A549 (cell line): ENCODE data around the gene CPT1A. TPM values are rescaled to one million over a fixed set of nuclear protein-coding genes. Genes with fewer than 3 reads are reported as not detected.

Experiments
- ATAC-seq, 2 experiments: fragments of 200-7000 bp in 1 of 2; fragments of >200 bp in 1 of 2; cut with Nextera tagmentation in 1 of 2; cut with Tn5 transposase in 1 of 2; 3 replicates each; pipeline versions ENCODE4 v1.8.0 to v1.9.1; 2018 to 2020; ENCODE audit warnings: mild to moderate bottlenecking in 1 of 2, moderate library complexity in 1 of 2
- CTCF ChIA-PET: fragments of 300-600 bp; sonication (Branson Sonifier 250); formaldehyde crosslinking; extraction: SDS; loops from one replicate; lab custom pipeline; 2021; ENCODE audit warnings: antibody characterized with exemption, inconsistent platforms; lab: Yijun Ruan, JAX
- POLR2A ChIA-PET: fragments of 350-600 bp; formaldehyde crosslinking; extraction: SDS; loops from one replicate; lab custom pipeline; 2021; ENCODE audit warnings: antibody characterized with exemption, inconsistent platforms; lab: Yijun Ruan, JAX
- DNase-seq, 2 experiments: peaks; one replicate each; pipeline versions ENCODE4 v3.0.0 to v3.0.0-alpha.2; 2011 to 2016; ENCODE audit warnings: low read depth in 1 of 2, low spot score in 1 of 2
- FAIRE-seq: peaks from 2 replicates; lab custom pipeline; 2011; peaks lifted over from hg19 to GRCh38; lab: Jason Lieb, UNC
- H3K27ac ChIP-seq, 2 experiments: fragments of >200 bp; sonication (Bioruptor Twin); formaldehyde crosslinking; 3 replicates each; pipeline ENCODE4 v1.5.1; 2016 to 2017
- H3K4me1 ChIP-seq: fragments of >200 bp; sonication (Bioruptor Twin); formaldehyde crosslinking; 3 replicates; pipeline ENCODE4 v1.6.1; 2016
- H3K4me2 ChIP-seq: fragments of >200 bp; sonication (Bioruptor Twin); formaldehyde crosslinking; 3 replicates; pipeline ENCODE4 v1.6.1; 2016
- H3K4me3 ChIP-seq: fragments of >200 bp; sonication (Bioruptor Twin); formaldehyde crosslinking; 3 replicates; pipeline ENCODE4 v1.5.1; 2016
- H3K9me3 ChIP-seq: fragments of >200 bp; sonication (Bioruptor Twin); formaldehyde crosslinking; 3 replicates; pipeline ENCODE4 v1.6.1; 2016
- BHLHE40 ChIP-seq: IDR thresholded peaks from 2 replicates; pipeline ENCODE4 v1.6.1; 2012; ENCODE audit warnings: low read depth, low read length, inconsistent platforms
- CEBPB ChIP-seq, 2 experiments: fragments of >200 bp in 1 of 2; sonication (Bioruptor Twin) in 1 of 2; formaldehyde crosslinking in 1 of 2; IDR thresholded peaks; 2 replicates each; pipeline ENCODE4 v1.6.1; 2012 to 2016
- CHD2 ChIP-seq: fragments of 150-350 bp; IDR thresholded peaks from 2 replicates; pipeline ENCODE4 v1.6.1; 2014; ENCODE audit warnings: low read length; ENCODE audit not compliant: partially characterized antibody
- EP300 ChIP-seq, 2 experiments: fragments of >200 bp; sonication (Bioruptor Twin); formaldehyde crosslinking; IDR thresholded peaks; 2 replicates in 1 of 2; 3 replicates in 1 of 2; pipeline ENCODE4 v1.6.1; 2016 to 2017
- FOSB ChIP-seq: fragments of 250-450 bp; sonication (Bioruptor Pico); IDR thresholded peaks from 2 replicates; pipeline ENCODE4 v1.5.0; 2020; ENCODE audit warnings: mild to moderate bottlenecking, moderate library complexity
- HES2 ChIP-seq: fragments of >200 bp; sonication (Bioruptor Twin); formaldehyde crosslinking; IDR thresholded peaks from 2 replicates; pipeline ENCODE4 v1.6.1; 2016
- HEYL ChIP-seq: fragments of 250-450 bp; sonication (Bioruptor Pico); IDR thresholded peaks from 2 replicates; pipeline ENCODE4 v1.8.0; 2021; ENCODE audit warnings: mild to moderate bottlenecking, moderate library complexity
- HMGXB4 ChIP-seq: fragments of 250-450 bp; sonication (Bioruptor Pico); IDR thresholded peaks from 2 replicates; pipeline ENCODE4 v1.5.0; 2021; ENCODE audit warnings: mild to moderate bottlenecking, moderate library complexity, borderline replicate concordance
- MAFK ChIP-seq: fragments of 450-650 bp; IDR thresholded peaks from 2 replicates; pipeline ENCODE4 v1.6.1; 2014; ENCODE audit not compliant: partially characterized antibody
- MAX ChIP-seq: IDR thresholded peaks from 2 replicates; pipeline ENCODE4 v1.6.1; 2012
- NFE2L2 ChIP-seq: fragments of 150-350 bp; conservative IDR thresholded peaks from 2 replicates; pipeline ENCODE4 v1.6.1; 2014; ENCODE audit warnings: low read length
- NPAS2 ChIP-seq: fragments of 250-450 bp; sonication (Bioruptor Pico); IDR thresholded peaks from 2 replicates; pipeline ENCODE4 v1.8.0; 2022; ENCODE audit warnings: mild to moderate bottlenecking, moderate library complexity, borderline replicate concordance
- PBX3 ChIP-seq: IDR thresholded peaks from 2 replicates; pipeline ENCODE4 v1.6.1; 2012
- PHF8 ChIP-seq: fragments of 200-600 bp; sonication (generic); IDR thresholded peaks from 2 replicates; pipeline ENCODE4 v1.6.1; 2016; ENCODE audit warnings: low read depth, mild to moderate bottlenecking, antibody characterized with exemption, moderate library complexity, borderline replicate concordance
- RAD21 ChIP-seq, 2 experiments: fragments of >200 bp in 1 of 2; sonication (Bioruptor Twin) in 1 of 2; formaldehyde crosslinking in 1 of 2; IDR thresholded peaks in 1 of 2; conservative IDR thresholded peaks in 1 of 2; 2 replicates in 1 of 2; 3 replicates in 1 of 2; pipeline ENCODE4 v1.6.1; 2012 to 2018; ENCODE audit warnings: inconsistent platforms in 1 of 2
- RARB ChIP-seq: fragments of 250-450 bp; sonication (Bioruptor Pico); IDR thresholded peaks from 2 replicates; pipeline ENCODE4 v1.8.0; 2021; ENCODE audit warnings: mild to moderate bottlenecking, moderate library complexity
- RNF2 ChIP-seq: fragments of 200-600 bp; sonication (generic); IDR thresholded peaks from 2 replicates; pipeline ENCODE4 v1.6.1; 2016; ENCODE audit warnings: low read depth, mild to moderate bottlenecking, antibody characterized with exemption, moderate library complexity, borderline replicate concordance
- WGBS: methylation state at CpG from one replicate; pipeline ENCODE4 v1.1.6; 2017; ENCODE audit errors: missing lambda C conversion rate; 5-methylcytosine and 5-hydroxymethylcytosine counted together
- polyA plus RNA-seq, 4 experiments: library from polyadenylated mRNA; depleted of rRNA in 3 of 4; stranded (reverse); fragments of >200 nt; fragmentation: RNase III in 1 of 4; extraction: RNeasy Plus Mini Kit Qiagen cat#74134 plus additional on column Dnase treatment in 1 of 4; gene quantifications; 2 replicates in 3 of 4; 3 replicates in 1 of 4; pipeline ENCODE4 v1.2.3, GENCODE V29; 2011 to 2017

The CPT1A gene
- polyA plus RNA-seq, 2 of the 4 experiments (the other 2 are of a cell fraction): 15.0 to 21.4 TPM

- TF ChIP-seq HMGXB4 (CRISPR knock-in tag) (no peak), BHLHE40 (no peak), MAFK (no peak), FOSB (CRISPR knock-in tag) (no peak), RAD21 (conservative IDR thresholded peaks at IDR 0.05 in 1 of 2, IDR thresholded peaks at IDR 0.05 in 1 of 2) (no peak), HEYL (CRISPR knock-in tag) (no peak), EP300 (IDR thresholded peaks at IDR 0.05) (no peak), RNF2 (no peak), CEBPB (IDR thresholded peaks at IDR 0.05) (no peak)
Measured at GRCh38 chr11:68832476-68833181, 9.1 kb downstream of the CPT1A start (continued).

GRCh38 chr11:68831124-68831523 is 10.6 kb downstream of the CPT1A start:
- H3K4me1 ChIP-seq: peaks cover 10% of the 10 kb centered on the region; the same call in 2 of the 3 replicates
- ChIA-PET CTCF (interaction anchor here (1.3 kb wide), 1 partner anchor 10 kb away, joined by 4 read pairs; no protein-coding TSS in a partner anchor), POLR2A (no interaction called here)
- no peak overlapping the region for H3K27ac ChIP-seq
- no peak for DNase-seq
- 85% methylated on average over 5 of the region's 5 CpGs for WGBS
- H3K4me2 ChIP-seq: no peak overlapping the region
- no peak for ATAC-seq
- FAIRE-seq: no peak
- no peak overlapping the region for H3K4me3 ChIP-seq
- no peaks in the 10 kb centered on the region for H3K9me3 ChIP-seq
- TF ChIP-seq RARB (CRISPR knock-in tag) (no peak), CEBPB (IDR thresholded peaks at IDR 0.05) (no peak), NPAS2 (CRISPR knock-in tag) (no peak), HES2 (no peak), PBX3 (no peak), EP300 (IDR thresholded peaks at IDR 0.05) (no peak), MAX (no peak), NFE2L2 (no peak), CHD2 (no peak)
- TF ChIP-seq, all 56 proteins: peak for 0

GRCh38 chr11:68829581-68829980 is 12.1 kb downstream of the CPT1A start:
- TF ChIP-seq EP300 (IDR thresholded peaks at IDR 0.05) (no peak), PHF8 (no peak)
- ChIA-PET POLR2A (no interaction called here), CTCF (interaction anchor here (1.0 to 1.3 kb wide), 2 partner anchors 9 to 21 kb away, joined by 3 to 4 read pairs; no protein-coding TSS in a partner anchor)
- DNase-seq: no peak
- peaks cover 8% of the 10 kb centered on the region; the same call in 2 of the 3 replicates for H3K4me1 ChIP-seq
- H3K4me3 ChIP-seq: no peak overlapping the region
- FAIRE-seq: no peak
- 91% methylated on average over 15 of the region's 15 CpGs for WGBS
- no peak overlapping the region for H3K27ac ChIP-seq
- ATAC-seq: no peak
- H3K9me3 ChIP-seq: no peaks in the 10 kb centered on the region
- no peak overlapping the region for H3K4me2 ChIP-seq
